PFSK-1 (cell line): Measurements from ENCODE around the gene CALB2.

ENCODE experiments used
- POLR2AphosphoS5 ChIP-seq: IDR thresholded peaks from 2 replicates; pipeline ENCODE4 v1.6.1; 2012; ENCODE audit warnings: low read depth, mild to moderate bottlenecking, control low read depth, low read length, moderate library complexity
- TAF1 ChIP-seq: IDR thresholded peaks from 2 replicates; pipeline ENCODE4 v1.6.1; 2012; ENCODE audit warnings: low read length, control low read depth, borderline replicate concordance; ENCODE audit not compliant: insufficient read depth

DNA sequence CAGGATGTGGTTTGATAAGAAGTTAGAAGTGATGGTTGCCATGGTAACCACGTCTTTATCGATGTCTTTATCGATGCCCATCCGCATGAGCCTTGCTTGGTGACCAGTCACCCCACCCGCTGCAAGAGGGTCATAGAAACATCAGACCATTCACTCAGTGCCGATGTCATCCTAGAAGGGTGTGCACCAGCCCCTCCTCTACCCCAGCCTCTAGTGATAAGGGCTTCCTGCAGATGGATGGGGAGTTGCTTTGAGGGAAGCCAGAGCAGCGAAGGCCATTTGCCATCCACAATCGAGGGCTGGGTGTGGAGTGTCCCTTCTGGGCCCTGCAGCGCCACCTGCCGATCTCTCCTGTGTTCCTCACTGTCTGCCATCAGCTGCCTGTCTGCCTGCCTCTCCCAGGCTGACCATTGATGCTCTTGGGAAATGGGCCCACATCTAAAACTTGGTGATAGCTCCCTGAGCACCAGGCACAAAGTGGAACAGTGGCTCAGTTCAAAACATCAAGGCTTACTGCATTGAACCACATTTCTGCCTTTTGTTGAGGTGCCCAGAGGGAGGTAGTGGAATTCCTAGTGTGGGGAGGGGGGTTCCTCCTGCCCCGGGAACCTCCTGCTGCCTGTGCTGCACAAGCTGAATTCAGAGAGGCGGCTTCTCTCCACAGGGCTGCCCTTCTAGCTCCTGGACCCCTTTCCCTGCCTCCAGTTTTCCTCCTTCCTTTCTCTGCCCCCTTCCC lies 8.9 kb downstream of the CALB2 start:
- TF ChIP-seq POLR2AphosphoS5 (no peak), TAF1 (no peak)
